IMR-90 (cell line): ENCODE measurements around the gene GOSR1. TPM values are rescaled to one million over a fixed set of nuclear protein-coding genes. Genes with fewer than 3 reads are reported as not detected.
A peak's percentile ranks its signal among the peaks of the same experiment; 100 is the strongest.

Experiments
- ATAC-seq: fragments of 200-7000 bp; cut with Tn5 transposase; 2 replicates; pipeline ENCODE4 v1.9.1; 2020; ENCODE audit warnings: low read depth, mild to moderate bottlenecking, moderate library complexity
- BruUV-seq: library from RNA; stranded (reverse); fragments of 400-500 nt; replicated peaks from 2 replicates; lab custom pipeline; 2021; lab: Mats Ljungman, UMichigan
- CTCF ChIA-PET: fragments of 300-600 bp; formaldehyde crosslinking; extraction: SDS; loops from one replicate; lab custom pipeline; 2021; ENCODE audit warnings: antibody characterized with exemption; lab: Yijun Ruan, JAX
- POLR2A ChIA-PET: fragments of 300-600 bp; sonication (Branson Sonifier 250); formaldehyde crosslinking; loops from one replicate; lab custom pipeline; 2022; ENCODE audit warnings: antibody characterized with exemption; ENCODE audit not compliant: unreplicated experiment; lab: Charles Lee
- DNase-seq: peaks from one replicate; pipeline ENCODE4 v3.0.0; 2013
- H2AFZ ChIP-seq: replicated peaks from 2 replicates; pipeline ENCODE3; 2013; ENCODE audit warnings: low read length, mild to moderate bottlenecking; ENCODE audit not compliant: poor library complexity
- H2AK5ac ChIP-seq: 2 replicates; pipeline ENCODE4 v1.6.1; 2013; ENCODE audit warnings: low read depth, low read length, inconsistent platforms
- H2AK9ac ChIP-seq: replicated peaks from 2 replicates; pipeline ENCODE3; 2013; ENCODE audit warnings: mild to moderate bottlenecking, low read depth, low read length, moderate library complexity; ENCODE audit not compliant: poor library complexity
- H2BK120ac ChIP-seq: 2 replicates; pipeline ENCODE4 v1.6.1; 2013; ENCODE audit warnings: low read depth, low read length, inconsistent platforms
- H2BK15ac ChIP-seq: 3 replicates; pipeline ENCODE4 v1.6.1; 2013; ENCODE audit warnings: low read depth, low read length, inconsistent platforms
- H2BK20ac ChIP-seq: 2 replicates; pipeline ENCODE4 v1.6.1; 2013; ENCODE audit warnings: low read depth, mild to moderate bottlenecking, inconsistent platforms, low read length, moderate library complexity
- H2BK5ac ChIP-seq: 2 replicates; pipeline ENCODE4 v1.6.1; 2013; ENCODE audit warnings: mild to moderate bottlenecking, low read depth, low read length, inconsistent platforms; ENCODE audit not compliant: poor library complexity, severe bottlenecking
- H3K14ac ChIP-seq: replicated peaks from 2 replicates; pipeline ENCODE4 v1.6.1; 2013; ENCODE audit warnings: low read depth, low read length, inconsistent platforms
- H3K18ac ChIP-seq: 2 replicates; pipeline ENCODE4 v1.6.1; 2013; ENCODE audit warnings: low read depth, low read length, control low read depth
- H3K23ac ChIP-seq: 2 replicates; pipeline ENCODE4 v1.6.1; 2013; ENCODE audit warnings: low read depth, low read length, inconsistent platforms
- H3K27ac ChIP-seq: 2 replicates; pipeline ENCODE4 v1.5.1; 2013; ENCODE audit warnings: mild to moderate bottlenecking, control low read depth, low read length; ENCODE audit not compliant: insufficient read depth
- H3K27me3 ChIP-seq: 2 replicates; pipeline ENCODE4 v1.6.1; 2013; ENCODE audit warnings: low read length; ENCODE audit not compliant: control insufficient read depth, insufficient read depth
- H3K36me3 ChIP-seq: 2 replicates; pipeline ENCODE4 v1.6.1; 2013; ENCODE audit warnings: low read length, mixed read lengths; ENCODE audit not compliant: control insufficient read depth, insufficient read depth
- H3K4ac ChIP-seq: 2 replicates; pipeline ENCODE4 v1.6.1; 2013; ENCODE audit warnings: low read depth, low read length, inconsistent platforms
- H3K4me1 ChIP-seq: 2 replicates; pipeline ENCODE4 v1.6.1; 2013; ENCODE audit warnings: low read length, mixed read lengths; ENCODE audit not compliant: control insufficient read depth, insufficient read depth
- H3K4me2 ChIP-seq: 2 replicates; pipeline ENCODE4 v1.6.1; 2013; ENCODE audit warnings: low read depth, mild to moderate bottlenecking, control low read depth, low read length, moderate library complexity
- H3K4me3 ChIP-seq: 2 replicates; pipeline ENCODE4 v1.5.1; 2013; ENCODE audit warnings: low read depth, mild to moderate bottlenecking, control low read depth, low read length, moderate library complexity; ENCODE audit not compliant: insufficient read depth
- H3K56ac ChIP-seq: 2 replicates; pipeline ENCODE4 v1.6.1; 2013; ENCODE audit warnings: low read length, inconsistent platforms; ENCODE audit not compliant: insufficient read depth; ENCODE audit errors: extremely low read depth
- H3K79me1 ChIP-seq, 2 experiments: 2 replicates each; pipeline ENCODE4 v1.6.1; 2013; ENCODE audit warnings: low read length in 2 of 2, inconsistent platforms in 1 of 2, low read depth in 1 of 2
- H3K9ac ChIP-seq: 2 replicates; pipeline ENCODE4 v1.6.1; 2013; ENCODE audit warnings: low read depth, low read length, control low read depth
- H3K9me1 ChIP-seq: 2 replicates; pipeline ENCODE4 v1.6.1; 2013; ENCODE audit warnings: low read length, inconsistent platforms; ENCODE audit not compliant: insufficient read depth
- H3K9me3 ChIP-seq: 2 replicates; pipeline ENCODE4 v1.6.1; 2013; ENCODE audit warnings: low read length; ENCODE audit not compliant: control insufficient read depth, insufficient read depth
- H4K20me1 ChIP-seq: 2 replicates; pipeline ENCODE4 v1.6.1; 2013; ENCODE audit warnings: low read length, inconsistent platforms; ENCODE audit not compliant: insufficient read depth
- H4K5ac ChIP-seq: 2 replicates; pipeline ENCODE4 v1.6.1; 2013; ENCODE audit warnings: mild to moderate bottlenecking, low read depth, low read length, control low read depth
- H4K8ac ChIP-seq, 2 experiments: 2 replicates each; pipeline ENCODE4 v1.6.1; 2013; ENCODE audit warnings: low read depth in 2 of 2, low read length in 2 of 2, control low read depth in 1 of 2, inconsistent platforms in 1 of 2
- H4K91ac ChIP-seq: 2 replicates; pipeline ENCODE4 v1.6.1; 2013; ENCODE audit warnings: low read depth, low read length, inconsistent platforms; ENCODE audit not compliant: insufficient read depth
- ELK1 ChIP-seq: fragments of 150-350 bp; IDR thresholded peaks from 2 replicates; pipeline ENCODE4 v1.6.1; 2016; ENCODE audit warnings: low read depth, mild to moderate bottlenecking, low read length, moderate library complexity, borderline replicate concordance
- RAD21 ChIP-seq: IDR thresholded peaks from 2 replicates; pipeline ENCODE4 v1.6.1; 2012; ENCODE audit warnings: low read length, improper control_type of control experiment
- WGBS, 2 experiments: methylation state at CpG; one replicate each; pipeline versions ENCODE4 v1.1.5 to v1.1.7; 2013; ENCODE audit warnings: missing lambda C conversion rate in 2 of 2; ENCODE audit not compliant: insufficient read length in 1 of 2; ENCODE audit errors: extremely low coverage in 2 of 2; 5-methylcytosine and 5-hydroxymethylcytosine counted together
- dilution Hi-C: fragments of 300-500 bp; cut with HindIII; formaldehyde crosslinking; loops from one replicate; pipeline ENCODE4 v1.14.3; 2018; ENCODE audit warnings: low sequenced_read_pairs; ENCODE audit not compliant: unreplicated experiment
- in situ Hi-C: fragments of 300-500 bp; cut with MboI; formaldehyde crosslinking; loops from 3 replicates; pipeline ENCODE4 v1.14.3; 2019; ENCODE audit warnings: low sequenced_read_pairs, inconsistent platforms, mixed read lengths
- intact Hi-C: fragments of 100-400 bp; cut with micrococcal nuclease; formaldehyde crosslinking; loops from 2 replicates; pipeline ENCODE4 v1.10.0; 2022
- polyA plus RNA-seq, 3 experiments: library from polyadenylated mRNA; depleted of rRNA; stranded (reverse); fragments of >200 nt; gene quantifications; 2 replicates each; pipeline ENCODE4 v1.2.3, GENCODE V29; 2012; ENCODE audit warnings: low replicate concordance in 1 of 3
- total RNA-seq: library from RNA; depleted of rRNA; stranded (reverse); fragments of >200 nt; gene quantifications from 2 replicates; pipeline ENCODE4 v1.2.3, GENCODE V29; 2012

Gene GOSR1
- total and polyA plus RNA-seq, 2 of the 4 experiments (the other 2 are of a cell fraction) = 21.2 to 47.5 TPM

- Histone ChIP-seq H2BK15ac (no peak overlapping the region), H2AK9ac (no peak overlapping the region), H3K9me1 (no peaks in the 10 kb centered on the region), H4K20me1 (no peaks in the 10 kb centered on the region), H3K27me3 (peaks cover 51% of the 10 kb centered on the region), H3K4me3 (no peak overlapping the region), H2AK5ac (no peak overlapping the region), H3K27ac (no peak overlapping the region), H2BK20ac (no peak overlapping the region), H2BK120ac (no peak overlapping the region), H3K79me1 (no peaks in the 10 kb centered on the region), H3K36me3 (no peaks in the 10 kb centered on the region), H2AFZ (no peak overlapping the region), H4K5ac (no peak overlapping the region), H3K9ac (no peak overlapping the region), H3K4me2 (no peak overlapping the region), H2BK5ac (no peak overlapping the region), H3K4ac (no peak overlapping the region), H3K9me3 (peaks cover 7% of the 10 kb centered on the region; the same call in 1 of the 2 replicates), H4K8ac (no peak overlapping the region), H3K18ac (no peak overlapping the region), H3K4me1 (no peaks in the 10 kb centered on the region), H4K91ac (no peak overlapping the region), H3K56ac (no peak overlapping the region), H3K14ac (no peak overlapping the region), H3K23ac (no peak overlapping the region)
- WGBS, 2 experiments = no CpG with 5 or more reads among the region's 9 CpGs
- DNase-seq (no peak), ATAC-seq (no peak)
- CTCF ChIA-PET = no interaction called here
- dilution Hi-C loops (no loop called here), in situ Hi-C loops (no loop called here), intact Hi-C loops (no loop called here)
- POLR2A ChIA-PET = no interaction called here
- TF ChIP-seq RAD21 = peak; percentile 18; the same call in 1 of the 2 replicates
- no peak for TF ChIP-seq ELK1
- no TSS peak for BruUV-seq
Observed at GRCh38 chr17:30565073-30565935, 88.1 kb downstream of the GOSR1 start.
